ENCODE data around the gene UBE2J2.

Gene UBE2J2

GRCh38 chr1:1205769-1206375 is 67.8 kb downstream of the UBE2J2 start:
- Histone ChIP-seq H3K27ac (no peak overlapping the region), H3K9me3 (ENCODE audit: low read depth, low read length) (no peaks in the 10 kb centered on the region), H3K9ac (ENCODE audit: insufficient read length) (no peak overlapping the region), H3K36me3 (ENCODE audit: insufficient read depth, low read length) (no peaks in the 10 kb centered on the region), H3K4me3 (no peak overlapping the region)
- no peak for DNase-seq (ENCODE audit: low read depth, low spot score)
- TF ChIP-seq EZH2 (IDR thresholded peaks at IDR 0.05): no peak
- TF ChIP-seq POLR2AphosphoS5 (IDR thresholded peaks at IDR 0.05; ENCODE audit: borderline replicate concordance, low read depth, low read length): no peak
- no peak for TF ChIP-seq FOXP2 (optimal IDR thresholded peaks at IDR 0.05; ENCODE audit: control extremely low read depth, extremely low read length, insufficient read depth)

GRCh38 chr1:1204998-1205768 is 68.5 kb downstream of the UBE2J2 start:
- TF ChIP-seq EZH2 (IDR thresholded peaks at IDR 0.05): no peak
- TF ChIP-seq FOXP2 (optimal IDR thresholded peaks at IDR 0.05; ENCODE audit: control extremely low read depth, extremely low read length, insufficient read depth): no peak
- no peak for TF ChIP-seq POLR2AphosphoS5 (IDR thresholded peaks at IDR 0.05; ENCODE audit: borderline replicate concordance, low read depth, low read length)
- H3K27ac ChIP-seq: no peak overlapping the region
- H3K9ac ChIP-seq (ENCODE audit: insufficient read length): no peak overlapping the region
- DNase-seq (ENCODE audit: low read depth, low spot score): no peak
- H3K36me3 ChIP-seq (ENCODE audit: insufficient read depth, low read length): no peaks in the 10 kb centered on the region
- no peaks in the 10 kb centered on the region for H3K9me3 ChIP-seq (ENCODE audit: low read depth, low read length)
- no peak overlapping the region for H3K4me3 ChIP-seq

- H3K9ac ChIP-seq (ENCODE audit: insufficient read length): no peak overlapping the region
- TF ChIP-seq FOXP2 (optimal IDR thresholded peaks at IDR 0.05; ENCODE audit: control extremely low read depth, extremely low read length, insufficient read depth) (no peak), EZH2 (IDR thresholded peaks at IDR 0.05) (no peak), POLR2AphosphoS5 (IDR thresholded peaks at IDR 0.05; ENCODE audit: borderline replicate concordance, low read depth, low read length) (no peak)
- no peaks in the 10 kb centered on the region for H3K9me3 ChIP-seq (ENCODE audit: low read depth, low read length)
- no peak overlapping the region for H3K4me3 ChIP-seq
- H3K36me3 ChIP-seq (ENCODE audit: insufficient read depth, low read length): no peaks in the 10 kb centered on the region
- no peak for DNase-seq (ENCODE audit: low read depth, low spot score)
- no peak overlapping the region for H3K27ac ChIP-seq
Observed at GRCh38 chr1:1204425-1204920, 69.2 kb downstream of the UBE2J2 start.
